CD4-positive, alpha-beta T cell treated with Interleukin-1 beta for 1 hour (primary cell): Measurements from ENCODE around the gene CIROP.

Experiments
- DNase-seq, 2 donors: peaks; one replicate each; pipeline ENCODE4 v3.0.0-alpha.2; 2020 to 2022

Gene CIROP

GRCh38 chr14:23093104-23093503 is 11.7 kb downstream of the CIROP start:
- DNase-seq = no peak

- DNase-seq = no peak
Observed at GRCh38 chr14:23091294-23092225, 13.2 kb downstream of the CIROP start.

- DNase-seq = no peak
Observed at GRCh38 chr14:23090254-23090636, 14.5 kb downstream of the CIROP start.

GRCh38 chr14:23089498-23090253 is 15.1 kb downstream of the CIROP start:
- no peak for DNase-seq

- no peak for DNase-seq
Observed at GRCh38 chr14:23086565-23086964, 18.2 kb downstream of the CIROP start.

GRCh38 chr14:23085458-23085857 is 19.3 kb downstream of the CIROP start:
- DNase-seq = no peak

- no peak for DNase-seq
Observed at GRCh38 chr14:23080474-23080873, 24.3 kb downstream of the CIROP start.

- no peak for DNase-seq
Observed at GRCh38 chr14:23079716-23080115, 25.1 kb downstream of the CIROP start.

GRCh38 chr14:23078692-23079116 is 26.1 kb downstream of the CIROP start:
- DNase-seq = peak in 1 of 2 donors; percentile 65

- DNase-seq = no peak
Observed at GRCh38 chr14:23077962-23078361, 26.8 kb downstream of the CIROP start.

- peak in 1 of 2 donors; percentile 54 for DNase-seq
Observed at GRCh38 chr14:23076785-23077408, 27.9 kb downstream of the CIROP start.

- no peak for DNase-seq
Observed at GRCh38 chr14:23074906-23075305, 29.9 kb downstream of the CIROP start.

- no peak for DNase-seq
Observed at GRCh38 chr14:23071921-23072539, 32.8 kb downstream of the CIROP start.

GRCh38 chr14:23071244-23071920 is 33.4 kb downstream of the CIROP start:
- peak; percentile 77 to 80 for DNase-seq

- no peak for DNase-seq
Observed at GRCh38 chr14:23070262-23071129, 34.3 kb downstream of the CIROP start.

- DNase-seq = no peak
Observed at GRCh38 chr14:23069413-23069806, 35.4 kb downstream of the CIROP start.

- DNase-seq = peak; percentile 76 to 84
Observed at GRCh38 chr14:23068789-23069412, 35.9 kb downstream of the CIROP start.

- no peak for DNase-seq
Observed at GRCh38 chr14:23067847-23068788, 36.7 kb downstream of the CIROP start.
